Caco-2 (cell line): ENCODE data around the gene MC4R. TPM values are rescaled to one million over a fixed set of nuclear protein-coding genes. Genes with fewer than 3 reads are reported as not detected.

Experiments
- BruUV-seq: library from RNA; stranded (reverse); fragments of 400-500 nt; replicated peaks from 2 replicates; lab custom pipeline; 2021; lab: Mats Ljungman, UMichigan
- CTCF ChIA-PET: fragments of 300-600 bp; sonication (Branson Sonifier 250); formaldehyde crosslinking; loops from one replicate; lab custom pipeline; 2022; ENCODE audit warnings: antibody characterized with exemption; lab: Charles Lee
- POLR2A ChIA-PET: fragments of 300-600 bp; sonication (Branson Sonifier 250); formaldehyde crosslinking; loops from one replicate; lab custom pipeline; 2022; ENCODE audit warnings: antibody characterized with exemption; lab: Charles Lee
- DNase-seq, 2 experiments: peaks; one replicate each; pipeline versions ENCODE4 v3.0.0 to v3.0.0-alpha.2; 2020 to 2022
- H3K27me3 ChIP-seq: replicated peaks from 2 replicates; pipeline ENCODE4 v1.6.0; 2011; ENCODE audit warnings: low read length; ENCODE audit not compliant: control insufficient read depth, insufficient read depth
- H3K36me3 ChIP-seq: 2 replicates; pipeline ENCODE4 v1.5.1; 2011; ENCODE audit warnings: low read length; ENCODE audit not compliant: control insufficient read depth, insufficient read depth
- H3K4me1 ChIP-seq: fragments of 250-450 bp; sonication (Bioruptor Pico); 2 replicates; pipeline ENCODE4 v1.5.1; 2020; ENCODE audit warnings: mild to moderate bottlenecking
- H3K4me3 ChIP-seq: 2 replicates; pipeline ENCODE4 v1.5.1; 2011; ENCODE audit warnings: low read depth, mild to moderate bottlenecking, control low read depth, low read length
- H3K9me3 ChIP-seq: fragments of 250-450 bp; sonication (Bioruptor Pico); 2 replicates; pipeline ENCODE4 v1.5.1; 2020; ENCODE audit warnings: mild to moderate bottlenecking, moderate library complexity
- H3K27ac Mint-ChIP-seq: one replicate; pipeline ENCODE4 v1.8.0; 2022; ENCODE audit warnings: mixed read lengths; ENCODE audit not compliant: unreplicated experiment
- H3K27me3 Mint-ChIP-seq: one replicate; pipeline ENCODE4 v1.8.0; 2022; ENCODE audit warnings: mixed read lengths; ENCODE audit not compliant: insufficient read depth, unreplicated experiment
- H3K36me3 Mint-ChIP-seq: one replicate; pipeline ENCODE4 v1.8.0; 2022; ENCODE audit warnings: mild to moderate bottlenecking, mixed read lengths; ENCODE audit not compliant: insufficient read depth, unreplicated experiment
- H3K4me1 Mint-ChIP-seq: one replicate; pipeline ENCODE4 v1.8.0; 2022; ENCODE audit warnings: low read depth, mixed read lengths; ENCODE audit not compliant: unreplicated experiment
- H3K4me3 Mint-ChIP-seq: one replicate; pipeline ENCODE4 v1.8.0; 2022; ENCODE audit warnings: mild to moderate bottlenecking, moderate library complexity, mixed read lengths; ENCODE audit not compliant: unreplicated experiment
- H3K9me3 Mint-ChIP-seq: one replicate; pipeline ENCODE4 v1.8.0; 2022; ENCODE audit warnings: mixed read lengths; ENCODE audit not compliant: unreplicated experiment
- CTCF ChIP-seq, 2 experiments: fragments of 200-600 bp in 1 of 2; IDR thresholded peaks; 1 replicate in 1 of 2; 2 replicates in 1 of 2; pipeline versions ENCODE4 v1.5.1 to v1.8.0; 2011 to 2022; ENCODE audit warnings: antibody characterized with exemption in 1 of 2, control low read depth in 1 of 2, inconsistent platforms in 1 of 2, low read depth in 1 of 2, low read length in 1 of 2, mild to moderate bottlenecking in 1 of 2, moderate library complexity in 1 of 2; ENCODE audit not compliant: insufficient read depth in 1 of 2, severe bottlenecking in 1 of 2, unreplicated experiment in 1 of 2
- intact Hi-C: fragments of 100-400 bp; cut with micrococcal nuclease; formaldehyde crosslinking; loops from one replicate; pipeline ENCODE4 v1.10.0; 2022; ENCODE audit not compliant: unreplicated experiment
- total RNA-seq: library from RNA; stranded (reverse); gene quantifications from 2 replicates; pipeline ENCODE4 v1.2.3, GENCODE V29; 2022

Gene MC4R
- total RNA-seq, 1 experiment from 2014 or later, result not detected

GRCh38 chr18:60347526-60348045 is 25.0 kb downstream of the MC4R start:
- no peaks in the 10 kb centered on the region for H3K9me3 ChIP-seq
- no peaks in the 10 kb centered on the region for H3K4me1 Mint-ChIP-seq
- H3K36me3 ChIP-seq, result no peaks in the 10 kb centered on the region
- ChIA-PET CTCF (no interaction called here), POLR2A (no interaction called here)
- no peaks in the 10 kb centered on the region for H3K4me1 ChIP-seq
- no peaks in the 10 kb centered on the region for H3K9me3 Mint-ChIP-seq
- intact Hi-C loops, result no loop called here
- no peak overlapping the region for H3K4me3 Mint-ChIP-seq
- H3K27ac Mint-ChIP-seq, result no peak overlapping the region
- no peak for TF ChIP-seq CTCF (IDR thresholded peaks at IDR 0.05; ENCODE audit: insufficient read depth in 1 of 2, low read depth in 1 of 2, low read length in 1 of 2, severe bottlenecking in 1 of 2, unreplicated experiment in 1 of 2)
- no peak overlapping the region for H3K4me3 ChIP-seq
- no peaks in the 10 kb centered on the region for H3K36me3 Mint-ChIP-seq
- no TSS peak for BruUV-seq
- no peaks in the 10 kb centered on the region for H3K27me3 Mint-ChIP-seq
- no peak for DNase-seq
- H3K27me3 ChIP-seq, result no peaks in the 10 kb centered on the region

- CTCF ChIA-PET, result no interaction called here
- H3K4me3 ChIP-seq, result no peak overlapping the region
- H3K36me3 Mint-ChIP-seq, result no peaks in the 10 kb centered on the region
- POLR2A ChIA-PET, result no interaction called here
- H3K27me3 ChIP-seq, result no peaks in the 10 kb centered on the region
- H3K4me1 ChIP-seq, result no peaks in the 10 kb centered on the region
- no TSS peak for BruUV-seq
- H3K9me3 ChIP-seq, result no peaks in the 10 kb centered on the region
- H3K9me3 Mint-ChIP-seq, result no peaks in the 10 kb centered on the region
- H3K27ac Mint-ChIP-seq, result no peak overlapping the region
- H3K36me3 ChIP-seq, result no peaks in the 10 kb centered on the region
- TF ChIP-seq CTCF (IDR thresholded peaks at IDR 0.05; ENCODE audit: insufficient read depth in 1 of 2, low read depth in 1 of 2, low read length in 1 of 2, severe bottlenecking in 1 of 2, unreplicated experiment in 1 of 2), result no peak
- no peak overlapping the region for H3K4me3 Mint-ChIP-seq
- no peaks in the 10 kb centered on the region for H3K4me1 Mint-ChIP-seq
- intact Hi-C loops, result no loop called here
- DNase-seq, result no peak
- H3K27me3 Mint-ChIP-seq, result no peaks in the 10 kb centered on the region
These were observed 33.6 kb downstream of the MC4R start for GRCh38 chr18:60339018-60339417.

- Histone ChIP-seq H3K36me3 (no peaks in the 10 kb centered on the region), H3K4me3 (no peak overlapping the region), H3K9me3 (no peaks in the 10 kb centered on the region), H3K4me1 (no peaks in the 10 kb centered on the region), H3K27me3 (no peaks in the 10 kb centered on the region)
- ChIA-PET CTCF (no interaction called here), POLR2A (no interaction called here)
- Mint-ChIP-seq H3K36me3 (no peaks in the 10 kb centered on the region), H3K27ac (no peak overlapping the region), H3K27me3 (no peaks in the 10 kb centered on the region), H3K4me1 (no peaks in the 10 kb centered on the region), H3K9me3 (no peaks in the 10 kb centered on the region), H3K4me3 (no peak overlapping the region)
- no peak for DNase-seq
- intact Hi-C loops, result no loop called here
- TF ChIP-seq CTCF (IDR thresholded peaks at IDR 0.05; ENCODE audit: insufficient read depth in 1 of 2, low read depth in 1 of 2, low read length in 1 of 2, severe bottlenecking in 1 of 2, unreplicated experiment in 1 of 2), result no peak
- no TSS peak for BruUV-seq
These were observed 40.7 kb downstream of the MC4R start for GRCh38 chr18:60331890-60332289.
